Natural killer cell (primary cell): ENCODE data around the gene MAP3K9. TPM values are rescaled to one million over a fixed set of nuclear protein-coding genes. Genes with fewer than 3 reads are reported as not detected.

Source experiments
- ATAC-seq, 3 donors: fragments of 150-1000 bp in 2 of 3; fragments of 200-7000 bp in 1 of 3; cut with Tn5 transposase; 1 replicate in 1 of 3; 2 replicates in 2 of 3; pipeline ENCODE4 v1.10.0; 2021; ENCODE audit warnings: mild to moderate bottlenecking in 2 of 3, moderate library complexity in 2 of 3
- DNase-seq, 2 donors: peaks; one replicate each; pipeline versions ENCODE4 v3.0.0 to v3.0.0-alpha.2; 2013 to 2021; ENCODE audit warnings: mixed read lengths in 1 of 2
- H3K27ac ChIP-seq: one replicate; pipeline ENCODE4 v1.5.1; 2013; ENCODE audit warnings: mild to moderate bottlenecking, low read length
- H3K27me3 ChIP-seq: one replicate; pipeline ENCODE4 v1.6.1; 2013; ENCODE audit warnings: low read length; ENCODE audit not compliant: control insufficient read depth, insufficient read depth
- H3K36me3 ChIP-seq: one replicate; pipeline ENCODE4 v1.6.1; 2013; ENCODE audit warnings: low read length; ENCODE audit not compliant: control insufficient read depth, insufficient read depth
- H3K4me1 ChIP-seq: one replicate; pipeline ENCODE4 v1.6.1; 2013; ENCODE audit warnings: low read length; ENCODE audit not compliant: control insufficient read depth, insufficient read depth
- H3K4me3 ChIP-seq: one replicate; pipeline ENCODE4 v1.5.1; 2013; ENCODE audit warnings: low read length
- H3K9me3 ChIP-seq: one replicate; pipeline ENCODE4 v1.6.1; 2013; ENCODE audit warnings: low read length; ENCODE audit not compliant: control insufficient read depth, insufficient read depth
- H3K27ac Mint-ChIP-seq, 2 donors: one replicate each; pipeline ENCODE4 v1.8.0; 2022; ENCODE audit warnings: mild to moderate bottlenecking in 2 of 2, mixed read lengths in 2 of 2, moderate library complexity in 1 of 2
- H3K27me3 Mint-ChIP-seq, 2 donors: one replicate each; pipeline ENCODE4 v1.8.0; 2022; ENCODE audit warnings: low read depth in 2 of 2, mixed read lengths in 2 of 2
- H3K36me3 Mint-ChIP-seq: one replicate; pipeline ENCODE4 v1.8.0; 2022; ENCODE audit warnings: mixed read lengths
- H3K4me1 Mint-ChIP-seq, 2 donors: one replicate each; pipeline ENCODE4 v1.8.0; 2022; ENCODE audit warnings: mixed read lengths in 2 of 2
- H3K4me3 Mint-ChIP-seq: one replicate; pipeline ENCODE4 v1.8.0; 2022; ENCODE audit warnings: mild to moderate bottlenecking, moderate library complexity, mixed read lengths
- H3K9me3 Mint-ChIP-seq, 2 donors: one replicate each; pipeline ENCODE4 v1.8.0; 2022; ENCODE audit warnings: mixed read lengths in 2 of 2
- WGBS: methylation state at CpG from one replicate; pipeline ENCODE4 v1.1.7; 2013; ENCODE audit warnings: missing lambda C conversion rate; ENCODE audit not compliant: insufficient coverage; 5-methylcytosine and 5-hydroxymethylcytosine counted together
- intact Hi-C: fragments of 100-400 bp; cut with micrococcal nuclease; formaldehyde crosslinking; loops from one replicate; pipeline ENCODE4 v1.14.2; 2022
- total RNA-seq, 4 donors: library from RNA; stranded (reverse); fragments of 120-200 nt in 1 of 4; gene quantifications; one replicate each; pipeline versions ENCODE4 v1.2.3 to v1.2.4, GENCODE V29; 2013 to 2022
- TF ChIP-seq, protein P1 (sequence below): fragments of 200-600 bp; IDR thresholded peaks from one replicate; pipeline ENCODE4 v1.8.0; 2022; ENCODE audit warnings: antibody characterized with exemption

The MAP3K9 gene
- total RNA-seq, 3 donors from 2014 or later (not counting 1 experiment from before 2014, with no cell fraction given): 3.6 to 7.9 (median 3.8) TPM

DNA sequence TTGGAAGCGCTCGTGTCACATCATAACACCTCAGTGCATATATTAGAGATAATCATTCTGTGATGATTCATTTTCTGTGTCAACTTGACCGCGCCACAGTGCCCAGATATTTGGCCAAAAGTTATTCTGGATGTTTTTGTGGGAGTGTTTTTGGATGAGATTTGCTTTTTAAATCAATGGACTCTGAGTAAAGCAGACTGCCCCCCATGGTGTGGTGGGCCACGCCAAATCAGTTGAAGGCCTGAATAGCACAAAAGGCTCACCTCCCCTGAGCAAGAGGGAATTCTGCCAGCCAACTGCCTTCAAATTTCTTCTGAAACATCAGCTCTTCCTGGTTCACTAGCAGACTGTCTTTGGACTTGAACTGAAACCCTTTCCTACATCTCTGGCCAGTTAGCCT, 24.6 kb upstream of the MAP3K9 start:
- DNase-seq: no peak
- WGBS: 100% methylated on average over 3 of the region's 5 CpGs
- Histone ChIP-seq H3K9me3 (no peaks in the 10 kb centered on the region), H3K4me3 (no peak overlapping the region), H3K36me3 (no peaks in the 10 kb centered on the region), H3K27ac (no peak overlapping the region), H3K27me3 (no peaks in the 10 kb centered on the region), H3K4me1 (no peaks in the 10 kb centered on the region)
- Mint-ChIP-seq H3K27me3 (peaks cover 0 to 10% of the 10 kb centered on the region in 2 donors), H3K4me3 (no peak overlapping the region), H3K36me3 (no peaks in the 10 kb centered on the region), H3K4me1 (no peaks in the 10 kb centered on the region), H3K27ac (no peak overlapping the region), H3K9me3 (peaks cover 0 to 2% of the 10 kb centered on the region in 2 donors)
- TF ChIP-seq, protein P1, sequence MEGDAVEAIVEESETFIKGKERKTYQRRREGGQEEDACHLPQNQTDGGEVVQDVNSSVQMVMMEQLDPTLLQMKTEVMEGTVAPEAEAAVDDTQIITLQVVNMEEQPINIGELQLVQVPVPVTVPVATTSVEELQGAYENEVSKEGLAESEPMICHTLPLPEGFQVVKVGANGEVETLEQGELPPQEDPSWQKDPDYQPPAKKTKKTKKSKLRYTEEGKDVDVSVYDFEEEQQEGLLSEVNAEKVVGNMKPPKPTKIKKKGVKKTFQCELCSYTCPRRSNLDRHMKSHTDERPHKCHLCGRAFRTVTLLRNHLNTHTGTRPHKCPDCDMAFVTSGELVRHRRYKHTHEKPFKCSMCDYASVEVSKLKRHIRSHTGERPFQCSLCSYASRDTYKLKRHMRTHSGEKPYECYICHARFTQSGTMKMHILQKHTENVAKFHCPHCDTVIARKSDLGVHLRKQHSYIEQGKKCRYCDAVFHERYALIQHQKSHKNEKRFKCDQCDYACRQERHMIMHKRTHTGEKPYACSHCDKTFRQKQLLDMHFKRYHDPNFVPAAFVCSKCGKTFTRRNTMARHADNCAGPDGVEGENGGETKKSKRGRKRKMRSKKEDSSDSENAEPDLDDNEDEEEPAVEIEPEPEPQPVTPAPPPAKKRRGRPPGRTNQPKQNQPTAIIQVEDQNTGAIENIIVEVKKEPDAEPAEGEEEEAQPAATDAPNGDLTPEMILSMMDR: no peak
- intact Hi-C loops: no loop called here
- no peak for ATAC-seq

DNA sequence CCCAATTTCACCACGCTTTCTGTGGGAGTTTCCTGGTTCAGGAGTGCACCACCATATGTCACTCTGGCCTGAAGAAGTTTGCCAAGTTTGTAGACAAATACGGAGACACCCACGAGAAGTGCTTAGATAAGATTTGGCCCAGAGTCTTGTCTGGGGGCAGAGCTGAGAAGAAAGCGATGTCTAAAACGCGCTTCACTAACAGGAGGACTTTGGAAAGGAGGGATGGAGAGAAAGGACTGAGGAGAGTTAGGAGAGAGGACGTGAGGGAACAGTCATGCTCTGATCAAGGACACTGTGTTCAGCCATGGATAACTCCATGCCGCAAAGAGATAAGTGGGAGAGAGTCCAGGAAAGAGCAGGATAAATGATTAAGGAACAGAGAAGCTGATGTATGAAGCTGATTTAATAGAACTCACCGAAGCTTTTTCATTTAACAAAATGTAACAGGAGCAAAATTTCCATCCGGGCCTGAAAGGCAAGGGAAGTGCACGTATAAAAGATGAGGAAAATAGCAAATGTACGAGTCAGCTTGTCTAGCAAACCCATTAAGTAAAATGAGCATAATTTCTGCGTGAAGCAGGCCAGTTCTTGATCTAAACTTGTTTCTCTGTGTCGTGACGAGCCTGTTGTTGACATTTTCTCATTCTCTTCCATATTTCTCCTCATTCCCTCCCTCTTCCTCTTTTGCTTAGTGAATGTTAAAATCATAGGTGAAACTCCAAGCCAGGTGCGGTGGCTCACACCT, 23.4 kb upstream of the MAP3K9 start:
- Mint-ChIP-seq H3K36me3 (no peaks in the 10 kb centered on the region), H3K4me3 (no peak overlapping the region), H3K27ac (no peak overlapping the region), H3K27me3 (peaks cover 0 to 10% of the 10 kb centered on the region in 2 donors), H3K4me1 (no peaks in the 10 kb centered on the region), H3K9me3 (peaks cover 0 to 2% of the 10 kb centered on the region in 2 donors)
- Histone ChIP-seq H3K27ac (no peak overlapping the region), H3K36me3 (no peaks in the 10 kb centered on the region), H3K4me1 (no peaks in the 10 kb centered on the region), H3K4me3 (no peak overlapping the region), H3K27me3 (no peaks in the 10 kb centered on the region), H3K9me3 (no peaks in the 10 kb centered on the region)
- TF ChIP-seq, protein P1: no peak
- intact Hi-C loops: no loop called here
- no peak for ATAC-seq
- 91% methylated on average over 16 of the region's 16 CpGs for WGBS
- DNase-seq: no peak

DNA sequence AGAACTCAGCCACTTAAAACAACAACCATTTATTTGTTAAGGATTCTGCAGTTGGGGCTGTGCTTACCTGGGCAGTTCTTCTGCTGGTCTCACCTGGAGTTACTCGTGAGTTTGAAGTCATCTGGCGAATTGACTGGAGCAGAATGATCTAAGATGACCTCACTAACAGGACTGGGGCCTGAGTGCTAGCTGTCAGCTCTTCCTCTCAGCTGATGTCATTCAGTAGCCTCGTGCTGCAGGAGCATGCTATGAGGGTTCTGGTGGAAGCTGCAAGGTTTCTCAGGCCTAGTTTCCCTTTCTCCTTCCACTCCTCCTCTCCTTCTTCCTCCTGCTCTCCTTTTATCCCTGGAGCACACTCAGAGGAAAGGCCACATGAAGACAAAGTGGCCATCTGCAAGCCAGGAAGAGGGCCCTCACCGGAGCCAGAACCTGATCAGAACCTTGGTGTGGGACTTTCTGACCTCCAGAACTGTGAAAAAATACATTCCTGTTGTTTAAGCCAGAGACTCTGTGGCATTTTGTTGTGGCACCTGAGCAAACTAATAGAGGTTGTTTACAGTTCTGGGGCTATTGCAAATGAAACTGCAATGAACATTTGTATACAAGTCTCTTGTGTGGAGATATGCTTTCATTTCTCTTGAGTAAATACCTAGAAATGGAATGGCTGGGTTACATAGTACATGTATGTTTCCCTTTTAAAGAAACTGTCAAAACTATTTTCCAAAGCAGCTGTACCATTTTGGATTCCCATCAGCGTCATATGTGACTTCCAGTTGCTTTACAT, 21.9 kb upstream of the MAP3K9 start:
- Histone ChIP-seq H3K9me3 (no peaks in the 10 kb centered on the region), H3K4me1 (no peaks in the 10 kb centered on the region), H3K27ac (no peak overlapping the region), H3K27me3 (no peaks in the 10 kb centered on the region), H3K36me3 (no peaks in the 10 kb centered on the region), H3K4me3 (no peak overlapping the region)
- intact Hi-C loops: no loop called here
- no peak overlapping the region for H3K27ac Mint-ChIP-seq
- ATAC-seq: no peak
- H3K9me3 Mint-ChIP-seq: peaks cover 0 to 2% of the 10 kb centered on the region in 2 donors
- peaks cover 0 to 10% of the 10 kb centered on the region in 2 donors for H3K27me3 Mint-ChIP-seq
- DNase-seq: no peak
- no peaks in the 10 kb centered on the region for H3K36me3 Mint-ChIP-seq
- no peak overlapping the region for H3K4me3 Mint-ChIP-seq
- 67% methylated on average over 5 of the region's 5 CpGs for WGBS
- no peaks in the 10 kb centered on the region for H3K4me1 Mint-ChIP-seq
- TF ChIP-seq, protein P1: no peak
